ENCODE results near the gene FCRL3. TPM values are rescaled to one million over a fixed set of nuclear protein-coding genes. Genes with fewer than 3 reads are reported as not detected.

Gene FCRL3
- total RNA-seq, 1 experiment from 2014 or later, result not detected

DNA sequence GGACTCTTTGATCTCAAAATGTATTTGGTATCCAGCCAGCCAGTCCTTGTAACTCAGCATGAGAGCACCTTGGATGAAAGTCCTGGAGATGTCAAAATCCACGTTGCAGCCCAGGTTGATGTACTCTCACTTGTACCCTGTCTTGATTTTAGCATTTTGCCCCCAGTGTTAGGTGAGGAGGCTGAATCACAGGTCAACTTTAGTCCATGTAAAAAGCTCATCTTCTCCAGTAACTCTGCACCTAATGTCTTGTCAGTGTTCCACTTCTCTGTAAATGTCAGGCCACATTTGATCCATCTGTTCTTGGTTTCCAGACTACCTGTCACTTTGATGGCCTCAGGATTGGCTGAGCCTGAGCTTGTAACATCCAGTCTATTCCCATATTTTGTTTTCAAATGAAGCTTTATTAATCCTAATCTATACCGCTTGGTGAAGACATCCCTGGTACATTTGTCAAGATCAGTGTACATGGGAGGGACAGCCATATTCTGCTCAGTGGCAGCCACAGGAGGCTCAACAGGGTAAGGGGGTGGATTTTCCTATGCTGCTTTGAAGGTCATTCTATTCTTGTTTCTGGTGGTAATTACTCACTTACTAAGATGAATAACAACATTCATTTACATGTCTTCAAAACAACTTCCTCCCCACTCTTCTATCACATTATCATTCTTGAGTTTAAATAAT lies 24.1 kb upstream of the FCRL3 start:
- ATAC-seq, result no peak
- no peak for TF ChIP-seq CTCF (IDR thresholded peaks at IDR 0.05)
- TF ChIP-seq TCF7L2 (IDR thresholded peaks at IDR 0.05; ENCODE audit: low read depth, low read length), result no peak
- TF ChIP-seq SIN3A (IDR thresholded peaks at IDR 0.05; ENCODE audit: borderline replicate concordance, insufficient read depth, low read depth, low read length), result no peak
- TF ChIP-seq POLR2AphosphoS5 (IDR thresholded peaks at IDR 0.05; ENCODE audit: low read depth, low read length), result no peak
- TF ChIP-seq, protein P1, sequence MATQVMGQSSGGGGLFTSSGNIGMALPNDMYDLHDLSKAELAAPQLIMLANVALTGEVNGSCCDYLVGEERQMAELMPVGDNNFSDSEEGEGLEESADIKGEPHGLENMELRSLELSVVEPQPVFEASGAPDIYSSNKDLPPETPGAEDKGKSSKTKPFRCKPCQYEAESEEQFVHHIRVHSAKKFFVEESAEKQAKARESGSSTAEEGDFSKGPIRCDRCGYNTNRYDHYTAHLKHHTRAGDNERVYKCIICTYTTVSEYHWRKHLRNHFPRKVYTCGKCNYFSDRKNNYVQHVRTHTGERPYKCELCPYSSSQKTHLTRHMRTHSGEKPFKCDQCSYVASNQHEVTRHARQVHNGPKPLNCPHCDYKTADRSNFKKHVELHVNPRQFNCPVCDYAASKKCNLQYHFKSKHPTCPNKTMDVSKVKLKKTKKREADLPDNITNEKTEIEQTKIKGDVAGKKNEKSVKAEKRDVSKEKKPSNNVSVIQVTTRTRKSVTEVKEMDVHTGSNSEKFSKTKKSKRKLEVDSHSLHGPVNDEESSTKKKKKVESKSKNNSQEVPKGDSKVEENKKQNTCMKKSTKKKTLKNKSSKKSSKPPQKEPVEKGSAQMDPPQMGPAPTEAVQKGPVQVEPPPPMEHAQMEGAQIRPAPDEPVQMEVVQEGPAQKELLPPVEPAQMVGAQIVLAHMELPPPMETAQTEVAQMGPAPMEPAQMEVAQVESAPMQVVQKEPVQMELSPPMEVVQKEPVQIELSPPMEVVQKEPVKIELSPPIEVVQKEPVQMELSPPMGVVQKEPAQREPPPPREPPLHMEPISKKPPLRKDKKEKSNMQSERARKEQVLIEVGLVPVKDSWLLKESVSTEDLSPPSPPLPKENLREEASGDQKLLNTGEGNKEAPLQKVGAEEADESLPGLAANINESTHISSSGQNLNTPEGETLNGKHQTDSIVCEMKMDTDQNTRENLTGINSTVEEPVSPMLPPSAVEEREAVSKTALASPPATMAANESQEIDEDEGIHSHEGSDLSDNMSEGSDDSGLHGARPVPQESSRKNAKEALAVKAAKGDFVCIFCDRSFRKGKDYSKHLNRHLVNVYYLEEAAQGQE (IDR thresholded peaks at IDR 0.05; ENCODE audit: insufficient read depth in 1 of 2, low read depth in 2 of 2, low read length in 1 of 2), result no peak
- BruUV-seq (replicated peaks), result no TSS peak
- H3K4me1 ChIP-seq (ENCODE audit: control insufficient read depth, insufficient read depth, low read length), result no peaks in the 10 kb centered on the region
- no peaks in the 10 kb centered on the region for H3K36me3 ChIP-seq (ENCODE audit: control insufficient read depth, insufficient read depth, low read length)
- no peak overlapping the region for H3K27ac ChIP-seq (ENCODE audit: low read length)
- in situ Hi-C loops (cut with HindIII; ENCODE audit: low pct_unique_long_range_greater_than_20kb, low sequenced_read_pairs), result no loop called here
- H3K4me3 ChIP-seq (ENCODE audit: low read depth in 2 of 2, low read length in 2 of 2), result no peak overlapping the region
- ChIA-PET POLR2A (no interaction called here), CTCF (interaction anchor here (0.7 kb wide), 1 partner anchor 316 kb away, joined by 5 read pairs; no protein-coding TSS in a partner anchor)
- H3K27me3 ChIP-seq (ENCODE audit: control insufficient read depth, insufficient read depth, low read length), result no peaks in the 10 kb centered on the region
- intact Hi-C loops (cut with micrococcal nuclease; ENCODE audit: unreplicated experiment), result no loop called here
- no peaks in the 10 kb centered on the region for H3K9me3 ChIP-seq (ENCODE audit: control insufficient read depth, insufficient read depth, low read depth, low read length)
- no peak for DNase-seq (ENCODE audit: low read depth, low spot score)

- ChIA-PET POLR2A (no interaction called here), CTCF (no interaction called here)
- no peaks in the 10 kb centered on the region for H3K36me3 ChIP-seq (ENCODE audit: control insufficient read depth, insufficient read depth, low read length)
- in situ Hi-C loops (cut with HindIII; ENCODE audit: low pct_unique_long_range_greater_than_20kb, low sequenced_read_pairs) (no loop called here), intact Hi-C loops (cut with micrococcal nuclease; ENCODE audit: unreplicated experiment) (no loop called here)
- H3K9me3 ChIP-seq (ENCODE audit: control insufficient read depth, insufficient read depth, low read depth, low read length), result no peaks in the 10 kb centered on the region
- DNase-seq (ENCODE audit: low read depth, low spot score) (no peak), ATAC-seq (no peak)
- H3K27ac ChIP-seq (ENCODE audit: low read length), result no peak overlapping the region
- no TSS peak for BruUV-seq (replicated peaks)
- no peak overlapping the region for H3K4me3 ChIP-seq (ENCODE audit: low read depth in 2 of 2, low read length in 2 of 2)
- TF ChIP-seq CTCF (IDR thresholded peaks at IDR 0.05) (no peak), SIN3A (IDR thresholded peaks at IDR 0.05; ENCODE audit: borderline replicate concordance, insufficient read depth, low read depth, low read length) (no peak), TCF7L2 (IDR thresholded peaks at IDR 0.05; ENCODE audit: low read depth, low read length) (no peak), POLR2AphosphoS5 (IDR thresholded peaks at IDR 0.05; ENCODE audit: low read depth, low read length) (no peak)
- TF ChIP-seq, protein P1 (IDR thresholded peaks at IDR 0.05; ENCODE audit: insufficient read depth in 1 of 2, low read depth in 2 of 2, low read length in 1 of 2), result no peak
- no peaks in the 10 kb centered on the region for H3K27me3 ChIP-seq (ENCODE audit: control insufficient read depth, insufficient read depth, low read length)
- no peaks in the 10 kb centered on the region for H3K4me1 ChIP-seq (ENCODE audit: control insufficient read depth, insufficient read depth, low read length)
Observed at GRCh38 chr1:157723157-157723556, 22.6 kb upstream of the FCRL3 start.
